Fibroblast of peridontal ligament (primary cell): Measurements from ENCODE around the gene ZNF160.
"Not testable (repeated sequence)": the region's sequence is repeated elsewhere in the genome, so short reads cannot be mapped to it uniquely, and the experiment has no call there.

Source experiments
- DNase-seq: peaks from one replicate; pipeline ENCODE4 v3.0.0-alpha.2; 2010; ENCODE audit errors: extremely low read depth

The ZNF160 gene

DNA sequence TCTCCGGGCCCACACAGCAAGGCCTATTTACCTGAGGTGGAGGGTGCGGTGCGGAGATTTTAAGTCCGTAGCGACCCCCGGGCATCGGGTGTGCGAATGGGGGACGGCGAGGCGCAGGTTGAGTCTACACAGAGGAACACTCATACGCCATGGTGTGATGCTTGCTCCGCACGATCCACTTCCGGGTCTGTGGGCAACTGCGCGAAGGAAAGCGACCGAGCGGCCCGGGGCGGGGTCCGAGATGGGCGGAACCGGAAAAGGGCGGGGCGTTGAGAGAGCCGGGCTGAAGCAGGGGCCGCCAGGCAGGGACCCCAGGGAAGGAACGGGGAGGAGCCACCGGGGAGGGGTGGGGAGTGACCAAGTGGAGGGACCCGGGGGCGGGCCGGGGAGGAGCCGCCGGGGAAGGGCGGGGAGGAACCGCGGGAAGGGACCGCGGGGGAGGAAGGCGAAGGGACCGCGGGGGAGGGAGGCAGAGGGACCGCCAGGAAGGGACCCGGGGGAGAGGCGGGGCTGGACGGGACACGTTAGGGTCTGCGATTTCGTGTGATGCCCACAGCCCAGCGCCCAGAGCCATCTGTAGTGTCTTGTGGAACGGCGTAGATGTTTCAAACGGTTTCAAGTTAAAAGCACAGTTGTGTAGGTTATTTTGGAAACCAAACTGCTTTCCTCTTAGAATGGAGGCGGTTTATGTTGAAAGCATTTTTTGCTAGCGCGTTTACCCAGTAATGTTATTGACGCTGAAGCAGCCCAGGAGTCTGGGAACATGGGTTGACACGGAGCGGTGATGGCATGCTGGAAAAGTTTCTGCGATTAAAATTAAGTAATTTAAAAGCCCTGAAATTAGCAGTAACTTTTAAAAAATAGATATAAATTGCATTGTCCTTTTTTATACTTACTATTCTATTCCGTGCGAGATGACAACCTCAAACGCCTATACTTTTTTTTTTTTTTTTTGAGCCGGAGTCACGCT is at the start of gene ZNF160:
ZNF160 (minus strand) TSS at position 189 of the 970 bp plus-strand sequence. CDS start 17,146 bp downstream, outside the sequence.
- DNase-seq: peak; percentile 93

DNA sequence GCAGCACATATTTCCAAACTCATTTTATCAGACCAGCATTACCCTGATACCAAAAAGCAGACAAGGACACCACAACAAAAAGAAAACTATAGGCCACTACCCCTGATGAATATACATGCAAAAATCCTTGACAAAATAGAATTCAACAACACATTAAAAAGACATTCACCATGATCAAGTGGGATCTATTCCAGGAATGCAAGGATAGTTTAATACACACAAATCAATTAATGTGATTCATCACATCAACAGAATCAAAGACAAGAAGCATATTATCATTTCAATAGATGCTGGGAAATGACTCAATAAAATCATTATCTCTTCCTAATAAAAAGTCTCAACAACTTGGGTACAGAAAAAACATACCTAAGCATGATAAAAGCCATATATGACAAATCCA is 44.4 kb upstream of the ZNF160 start:
- DNase-seq: no peak

DNA sequence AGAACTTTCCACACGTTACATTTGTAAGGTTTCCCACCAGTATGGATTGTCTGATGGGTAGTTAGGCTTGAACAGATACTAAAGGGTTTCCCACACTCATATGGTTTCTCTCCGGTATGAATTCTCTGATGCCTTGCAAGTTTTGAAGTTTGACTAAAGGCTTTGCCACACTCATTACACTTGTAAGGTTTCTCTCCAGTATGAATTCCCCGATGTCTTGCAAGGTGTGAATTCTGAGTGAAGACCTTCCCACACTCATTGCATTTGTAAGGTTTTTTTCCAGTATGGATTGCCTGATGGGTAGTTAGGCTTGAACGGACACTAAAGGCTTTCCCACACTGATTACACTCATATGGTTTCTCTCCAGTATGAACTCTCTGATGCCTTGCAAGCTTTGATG is 37.1 kb upstream of the ZNF160 start:
- DNase-seq: no peak

DNA sequence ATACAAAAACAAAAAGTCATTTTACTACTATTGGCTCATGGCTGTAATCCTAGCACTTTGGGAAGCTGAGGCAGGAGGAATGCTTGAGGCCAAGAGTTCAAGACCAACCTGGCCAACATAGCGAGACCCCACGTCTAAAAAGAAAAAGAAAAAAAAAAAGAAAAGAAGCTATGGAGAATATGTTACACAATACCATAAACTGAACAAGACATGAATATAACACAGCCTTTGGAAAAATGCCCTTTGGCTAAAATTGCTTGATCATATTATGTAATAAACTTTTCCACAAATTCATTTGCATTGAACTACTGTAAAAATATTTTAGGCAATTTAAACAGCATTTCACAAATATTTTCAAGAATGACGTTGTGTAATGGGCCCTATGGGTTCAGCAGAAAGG is 33.2 kb upstream of the ZNF160 start:
- no peak for DNase-seq

DNA sequence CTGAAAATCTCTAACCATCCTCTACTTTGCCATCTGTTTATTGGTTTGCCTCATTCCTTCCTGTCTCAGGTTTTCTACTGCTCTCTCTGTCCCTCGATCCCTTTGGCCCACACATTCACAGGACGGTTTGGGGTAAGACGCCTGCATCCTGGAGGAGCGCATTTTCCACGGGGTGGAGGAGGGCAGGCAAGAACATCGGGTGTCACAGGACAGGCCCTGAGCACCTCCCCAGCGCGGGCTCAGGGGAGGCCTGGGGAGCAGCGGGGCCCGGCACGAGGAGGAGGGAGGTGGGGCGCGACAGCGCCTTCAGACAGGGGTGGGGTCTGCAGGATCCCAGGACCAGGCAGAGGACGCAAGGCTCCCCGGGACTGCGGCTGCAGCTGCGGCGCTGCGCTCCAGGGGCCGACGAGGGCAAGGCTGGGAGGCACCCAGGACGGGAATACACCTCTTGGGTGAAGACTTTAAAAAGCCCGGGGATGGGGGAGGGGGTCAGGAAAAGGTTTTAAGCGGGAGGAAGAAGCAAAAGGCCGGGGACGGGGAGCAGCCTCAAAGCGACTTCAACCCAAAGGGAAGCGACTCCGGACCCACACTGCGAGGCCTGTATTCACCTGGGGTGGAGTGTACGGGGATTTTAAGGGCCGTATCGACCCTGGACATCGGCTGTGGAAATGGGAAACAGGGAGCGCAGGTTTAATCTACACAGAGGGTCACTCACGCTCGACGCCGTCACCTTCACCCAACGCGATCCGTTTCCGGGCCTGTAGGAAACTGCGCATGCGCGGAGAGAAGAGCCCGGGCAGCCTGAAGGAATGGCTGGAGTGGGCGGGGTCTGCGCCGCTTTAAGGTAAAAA is 29.1 kb upstream of the ZNF160 start, which contains the start of gene ZNF415:
ZNF415 (minus strand) TSS at position 770 of the 851 bp plus-strand sequence. CDS start 10,234 bp downstream, outside the sequence.
- DNase-seq: peak; percentile 77

DNA sequence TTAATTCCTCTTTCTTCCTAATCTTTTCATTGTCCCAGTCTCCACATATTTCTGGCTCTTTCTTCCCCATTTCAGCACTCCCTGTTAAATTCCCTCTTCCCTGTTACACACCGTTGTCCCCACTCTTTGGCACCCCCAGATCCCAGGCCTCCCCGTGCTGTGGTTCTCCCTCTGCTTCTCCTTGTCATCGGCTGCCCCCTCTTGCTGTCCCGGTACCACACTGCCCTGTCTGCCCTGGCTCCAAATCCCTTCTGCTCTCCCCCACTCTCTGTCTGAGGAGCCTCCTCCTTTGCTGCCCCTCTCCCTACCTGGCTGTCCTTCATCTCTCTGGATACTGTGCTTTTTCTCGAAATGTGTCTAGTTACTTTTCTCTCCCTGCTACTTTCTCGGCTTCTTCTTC is 28.5 kb upstream of the ZNF160 start:
- no peak for DNase-seq

DNA sequence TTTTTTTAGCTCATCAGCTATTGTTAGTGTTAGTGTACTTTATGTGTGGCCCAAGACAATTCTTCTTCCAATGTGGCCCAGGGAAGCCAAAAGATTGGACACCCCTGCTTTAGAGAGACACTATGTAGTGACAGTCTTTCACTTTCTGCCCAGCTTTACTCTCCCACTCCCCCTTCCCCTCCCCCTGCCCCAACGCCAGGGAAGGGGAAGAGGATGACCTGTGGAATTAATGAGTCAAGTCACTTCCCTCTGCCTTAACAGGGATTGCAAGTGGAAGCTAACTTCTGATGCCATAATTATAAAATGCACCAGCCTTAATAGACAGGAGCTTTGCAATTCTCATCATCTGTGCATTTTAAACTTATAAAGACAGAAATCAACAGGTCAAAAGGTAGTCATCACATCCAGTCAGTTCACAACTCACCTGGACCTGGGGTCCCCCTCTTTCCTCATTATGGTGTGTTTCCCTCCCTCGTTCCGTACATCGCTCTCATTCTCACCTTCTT is 27.9 kb upstream of the ZNF160 start:
- DNase-seq: no peak

DNA sequence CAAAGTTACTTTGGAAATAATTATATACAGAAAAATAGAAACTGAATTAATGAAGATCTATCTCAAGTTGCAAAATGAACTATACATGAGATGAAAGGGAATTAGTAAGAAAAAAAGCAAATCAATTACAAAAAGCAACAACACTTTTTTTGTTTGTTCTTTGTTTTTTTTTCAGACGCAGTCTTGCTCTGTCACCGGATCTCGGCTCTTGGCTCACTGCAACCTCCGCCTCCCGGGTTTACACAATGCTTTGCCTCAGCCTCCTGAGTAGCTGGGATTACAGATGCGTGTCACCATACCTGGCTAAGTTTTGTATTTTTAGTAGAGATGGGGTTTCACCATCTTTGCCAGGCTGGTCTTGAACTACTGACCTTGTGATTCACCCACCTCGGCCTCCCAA is 27.3 kb upstream of the ZNF160 start:
- no peak for DNase-seq

DNA sequence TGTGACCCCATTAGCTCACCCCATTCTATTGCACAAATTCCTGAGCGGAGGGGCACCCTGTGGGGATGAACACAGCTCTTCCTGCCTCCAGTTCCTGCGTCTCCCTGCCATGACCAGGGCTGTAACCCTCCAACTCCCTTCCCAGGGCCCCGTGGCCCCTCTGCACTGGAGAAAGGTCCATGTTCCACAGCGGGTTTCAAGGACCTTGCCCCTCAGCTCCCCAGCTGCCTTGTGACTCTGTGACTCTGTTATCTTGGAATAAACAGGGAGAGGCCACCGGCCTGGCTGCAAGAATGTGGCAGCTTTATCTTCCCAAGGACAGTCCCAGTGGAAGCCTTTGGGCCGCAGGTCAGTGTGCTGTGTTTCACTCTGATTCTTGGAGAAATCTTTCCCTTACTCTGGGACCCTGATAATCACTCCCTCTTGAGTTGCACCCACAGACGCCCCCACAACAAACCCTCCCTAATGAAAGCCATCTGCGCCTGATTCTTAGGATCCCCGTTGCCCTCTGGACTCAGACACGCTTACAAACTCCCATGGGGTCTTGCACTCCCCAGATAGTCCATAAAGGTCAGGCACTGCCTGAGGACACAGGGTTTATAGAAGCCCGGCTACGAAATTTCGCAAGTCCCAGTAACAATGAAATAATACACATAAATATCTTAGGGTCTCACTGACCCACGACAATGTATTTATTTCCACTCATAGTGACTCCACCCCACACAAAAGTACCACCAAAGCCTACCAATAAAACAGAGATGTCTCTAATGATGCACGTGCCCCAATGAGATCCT is 23.7 kb upstream of the ZNF160 start:
- DNase-seq: not testable (repeated sequence)

DNA sequence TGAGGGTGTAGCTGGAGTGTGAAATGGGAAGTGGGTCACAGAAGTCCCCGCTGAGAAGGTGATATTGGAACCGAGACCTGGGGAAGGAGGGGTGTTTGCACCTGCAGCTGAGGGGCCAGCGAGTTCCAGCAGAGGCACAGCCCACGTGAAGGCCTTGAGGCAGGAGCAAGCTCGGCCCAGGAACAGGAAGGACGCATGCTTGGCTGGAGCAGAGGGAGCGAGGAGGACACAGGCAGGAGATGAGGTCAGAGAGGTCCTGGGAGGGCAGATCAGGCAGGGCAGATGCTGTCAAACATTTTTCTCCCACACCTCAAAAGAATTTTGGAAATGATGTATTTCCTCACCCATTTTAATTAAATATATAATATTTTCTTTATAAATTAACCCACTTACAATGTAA is 20.2 kb upstream of the ZNF160 start:
- no peak for DNase-seq

DNA sequence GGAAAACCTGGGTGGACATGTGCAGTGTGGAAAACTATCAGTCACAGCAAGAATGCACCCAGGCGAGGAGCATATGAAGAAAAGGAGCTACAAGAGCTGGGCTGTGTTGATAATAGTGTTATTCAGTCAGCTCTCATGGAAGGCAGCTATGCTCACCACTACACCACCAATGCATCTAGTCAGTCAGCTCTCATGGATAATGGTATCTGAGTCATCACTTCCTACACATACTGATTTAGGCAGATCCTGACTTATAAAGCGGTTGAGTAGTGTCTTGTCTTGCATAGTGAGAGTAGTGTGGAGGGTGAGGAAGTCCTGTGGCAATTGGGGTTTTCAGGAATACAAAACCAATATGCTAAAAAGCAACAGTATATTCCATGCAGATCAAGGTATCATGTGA is 9.1 kb upstream of the ZNF160 start:
- no peak for DNase-seq

DNA sequence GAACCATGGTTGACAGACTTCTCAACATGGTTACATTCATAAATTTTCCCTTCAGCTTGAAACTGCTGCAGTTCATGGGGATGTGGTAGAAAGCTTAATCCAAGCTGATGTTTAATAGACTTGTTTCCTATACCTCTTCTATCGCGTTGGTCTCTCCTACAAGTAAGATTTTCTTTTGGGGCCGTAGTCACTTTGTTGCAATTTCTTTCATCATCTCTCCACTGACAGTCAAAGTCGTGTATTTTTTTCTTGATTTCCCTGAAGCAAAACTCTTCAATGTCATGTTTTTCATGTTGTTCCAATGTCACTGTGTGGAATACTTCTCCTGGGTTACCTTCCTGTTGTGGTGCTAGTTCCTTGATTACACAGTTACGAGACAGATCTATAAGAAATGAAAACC is 6.3 kb upstream of the ZNF160 start:
- no peak for DNase-seq

DNA sequence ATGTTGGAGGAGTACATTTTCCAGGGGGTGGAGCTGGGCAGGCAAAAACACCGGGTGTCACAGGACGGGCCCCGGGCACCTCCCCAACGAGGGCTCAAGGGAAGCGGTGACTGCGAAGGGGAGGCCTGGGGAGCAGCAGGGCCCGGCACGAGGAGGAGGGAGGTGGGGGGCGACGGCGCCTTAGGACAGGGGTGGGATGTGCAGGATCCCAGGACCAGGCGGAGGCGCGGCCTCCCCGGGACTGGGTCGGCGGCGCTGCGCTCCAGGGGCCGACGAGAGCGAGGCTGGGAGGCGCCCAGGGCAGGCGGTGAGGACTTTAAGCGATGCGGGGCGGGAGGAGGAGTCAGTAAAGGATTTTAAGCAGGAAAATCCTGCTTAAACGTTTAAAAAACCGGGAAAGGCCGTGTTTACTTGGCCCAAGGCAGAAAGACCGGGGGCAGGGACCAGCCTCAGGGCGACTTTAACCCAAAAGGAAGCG is 427 bp downstream of the ZNF160 start:
- peak; percentile 23 for DNase-seq

DNA sequence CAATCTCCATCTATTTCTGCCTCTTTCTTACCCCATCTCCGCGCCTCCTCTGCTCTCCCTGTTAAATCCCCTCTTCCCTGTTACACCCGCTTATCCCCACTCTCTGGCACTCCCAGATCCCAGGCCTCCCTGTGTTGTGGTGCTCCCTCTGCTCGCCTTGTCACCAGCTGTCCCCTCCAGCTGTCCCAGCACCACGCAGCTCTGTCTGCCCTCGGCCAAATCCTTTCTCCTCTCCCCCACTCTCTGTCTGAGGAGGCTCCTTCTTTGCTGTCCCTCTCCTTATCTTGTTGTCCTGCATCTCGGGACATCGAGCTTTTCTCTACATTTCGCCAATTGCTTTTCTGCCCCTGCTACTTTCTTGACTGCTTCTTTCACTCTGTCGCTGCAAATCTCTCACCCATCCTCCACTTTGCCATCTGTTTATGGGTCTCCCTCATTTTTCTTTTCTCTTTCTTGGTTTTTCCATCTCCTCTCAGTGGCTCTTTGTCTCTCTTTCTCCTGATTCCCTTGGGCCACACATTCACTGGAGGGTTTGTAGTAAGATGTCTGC is 941 bp downstream of the ZNF160 start:
- no peak for DNase-seq

DNA sequence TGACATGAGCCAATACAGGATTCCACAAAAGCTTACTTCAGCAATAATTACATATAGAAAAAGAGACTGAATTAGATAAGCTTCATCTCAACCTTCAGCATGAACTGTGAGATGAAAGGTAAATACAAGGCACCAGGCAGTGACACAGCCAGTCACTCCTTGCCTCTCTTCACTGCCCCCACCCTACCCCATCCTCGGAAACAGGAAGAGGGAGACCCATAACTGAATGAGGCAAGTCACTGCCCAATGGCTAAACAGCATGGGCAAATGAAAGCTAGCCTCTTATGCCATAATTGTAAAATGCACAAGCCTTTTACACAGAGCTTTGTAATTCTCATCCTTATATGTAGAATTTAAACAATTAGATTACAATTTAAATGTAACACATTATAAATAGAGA is 1.7 kb downstream of the ZNF160 start:
- DNase-seq: no peak

DNA sequence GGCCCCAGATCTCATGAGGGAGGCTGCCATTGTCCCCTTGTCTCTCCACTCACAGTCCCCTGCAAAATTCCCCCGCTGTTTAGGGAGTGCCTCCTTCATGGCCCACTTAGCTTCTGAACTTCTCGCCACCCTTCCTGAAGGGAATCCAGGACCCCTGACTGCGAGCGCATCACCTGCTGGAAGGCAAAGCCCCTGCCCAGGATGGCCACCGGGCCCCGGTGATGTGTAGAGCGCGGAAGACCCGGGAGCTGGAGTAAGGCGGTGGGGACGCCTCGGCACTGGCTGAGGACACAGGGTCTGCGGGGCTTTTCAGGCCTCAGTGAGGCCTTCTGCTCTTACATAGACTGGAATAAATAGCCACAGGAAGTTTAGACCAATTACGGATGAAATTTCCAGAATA is 4.7 kb downstream of the ZNF160 start:
- DNase-seq: not testable (repeated sequence)

DNA sequence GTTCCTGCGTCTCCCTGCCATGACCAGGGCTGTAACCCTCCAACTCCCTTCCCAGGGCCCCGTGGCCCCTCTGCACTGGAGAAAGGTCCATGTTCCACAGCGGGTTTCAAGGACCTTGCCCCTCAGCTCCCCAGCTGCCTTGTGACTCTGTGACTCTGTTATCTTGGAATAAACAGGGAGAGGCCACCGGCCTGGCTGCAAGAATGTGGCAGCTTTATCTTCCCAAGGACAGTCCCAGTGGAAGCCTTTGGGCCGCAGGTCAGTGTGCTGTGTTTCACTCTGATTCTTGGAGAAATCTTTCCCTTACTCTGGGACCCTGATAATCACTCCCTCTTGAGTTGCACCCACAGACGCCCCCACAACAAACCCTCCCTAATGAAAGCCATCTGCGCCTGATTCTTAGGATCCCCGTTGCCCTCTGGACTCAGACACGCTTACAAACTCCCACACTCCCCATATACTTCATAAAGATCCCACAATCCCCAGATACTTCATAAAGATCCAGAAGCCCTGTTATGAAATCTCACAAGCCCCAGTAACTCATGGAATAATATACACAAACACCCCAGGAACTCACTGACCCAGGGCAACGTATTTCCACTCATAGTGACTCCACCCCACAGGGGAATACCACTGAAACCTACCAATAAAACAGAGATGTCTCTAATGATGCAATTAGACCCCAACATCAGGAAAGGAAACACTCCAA is 6.1 kb downstream of the ZNF160 start:
- not testable (repeated sequence) for DNase-seq

DNA sequence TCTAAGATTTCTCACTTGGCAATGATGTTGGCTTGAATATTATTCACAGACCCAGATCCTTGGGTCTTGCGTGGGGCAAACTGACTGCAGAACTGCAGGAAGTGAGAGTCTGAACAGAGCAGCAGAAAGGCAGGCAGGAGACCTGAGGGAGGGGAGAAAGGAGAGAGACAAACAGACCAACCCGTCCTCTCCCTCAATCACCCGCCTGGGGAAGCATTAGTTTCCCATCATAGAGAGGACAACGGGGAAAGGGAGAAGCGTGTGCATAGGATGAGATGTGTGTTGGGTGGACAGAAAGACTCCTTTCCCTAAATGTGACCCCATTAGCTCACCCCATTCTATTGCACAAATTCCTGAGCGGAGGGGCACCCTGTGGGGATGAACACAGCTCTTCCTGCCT is 6.6 kb downstream of the ZNF160 start:
- not testable (repeated sequence) for DNase-seq

DNA sequence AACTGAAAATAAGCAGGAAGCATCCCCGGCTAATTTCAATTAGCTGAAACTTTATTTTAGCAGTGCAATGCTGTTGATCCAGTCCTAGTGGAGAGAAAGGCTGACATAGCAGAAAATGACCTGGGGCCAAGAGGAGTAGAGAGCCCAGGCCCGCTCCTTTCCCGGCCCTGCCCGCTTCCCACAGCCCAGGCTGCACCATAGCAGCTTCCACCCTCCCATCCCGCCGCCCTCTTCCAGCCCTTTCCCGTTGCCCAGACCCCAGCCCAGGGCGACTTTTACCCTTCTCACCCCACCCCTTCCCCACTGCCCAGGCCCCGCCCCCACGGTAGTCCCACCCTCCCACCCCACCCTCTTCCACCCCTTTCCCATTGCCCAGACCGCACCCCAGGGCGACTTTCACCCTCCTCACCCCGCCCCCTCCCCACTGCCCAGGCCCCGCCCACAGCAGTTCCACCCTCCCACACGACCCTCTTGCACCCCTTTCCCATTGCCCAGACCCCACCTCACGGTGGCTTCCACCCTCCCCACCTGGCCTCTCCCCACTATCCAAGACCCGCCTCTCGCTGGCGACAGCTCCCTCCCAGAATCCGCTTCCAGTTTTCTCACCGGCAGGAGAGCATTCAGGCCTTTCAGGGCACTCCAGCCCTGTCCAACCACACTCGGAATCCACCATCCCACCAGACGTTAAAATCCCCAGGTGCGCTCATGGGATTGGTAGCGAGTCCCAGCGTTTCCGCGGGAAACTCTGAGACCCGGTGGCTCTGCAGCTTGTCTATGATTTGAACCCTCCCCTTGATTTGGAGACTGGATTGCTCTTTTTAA is 8.3 kb downstream of the ZNF160 start:
- no peak for DNase-seq
